GM12878 (cell line): ENCODE data around the gene FMN2. TPM values are rescaled to one million over a fixed set of nuclear protein-coding genes. Genes with fewer than 3 reads are reported as not detected.

ENCODE experiments used
- ATAC-seq: fragments of 200-7000 bp; cut with Tn5 transposase; 3 replicates; pipeline ENCODE4 v1.9.1; 2020; ENCODE audit warnings: mild to moderate bottlenecking, moderate library complexity
- BruUV-seq: library from RNA; stranded (reverse); fragments of 400-500 nt; replicated peaks from 2 replicates; lab custom pipeline; 2021; lab: Mats Ljungman, UMichigan
- CTCF ChIA-PET: fragments of 300-600 bp; sonication (Branson Sonifier 250); formaldehyde crosslinking; extraction: SDS; loops from one replicate; lab custom pipeline; 2021; ENCODE audit warnings: inconsistent platforms; lab: Yijun Ruan, JAX
- POLR2A ChIA-PET: fragments of 350-600 bp; formaldehyde crosslinking; extraction: SDS; loops from one replicate; lab custom pipeline; 2021; ENCODE audit warnings: inconsistent platforms; lab: Charles Lee
- RAD21 ChIA-PET: fragments of 300-600 bp; sonication (Branson Sonifier 250); formaldehyde crosslinking; loops from one replicate; lab custom pipeline; 2023; ENCODE audit warnings: antibody characterized with exemption; ENCODE audit not compliant: unreplicated experiment; lab: Charles Lee
- SMC1A ChIA-PET: fragments of 300-600 bp; sonication (Branson Sonifier 250); formaldehyde crosslinking; loops from one replicate; lab custom pipeline; 2023; ENCODE audit not compliant: unreplicated experiment, uncharacterized antibody; lab: Charles Lee
- DNase-seq: peaks from one replicate; pipeline ENCODE4 v3.0.0-alpha.2; 2011; ENCODE audit warnings: low read depth, low spot score
- FAIRE-seq: peaks from 3 replicates; lab custom pipeline; 2011; peaks lifted over from hg19 to GRCh38; lab: Jason Lieb, UNC
- H2AFZ ChIP-seq: 2 replicates; pipeline ENCODE4 v1.6.0; 2011; ENCODE audit warnings: low read depth, low read length, control low read depth; ENCODE audit not compliant: control insufficient read depth
- H3K27ac ChIP-seq: 2 replicates; pipeline ENCODE4 v1.5.1; 2011; ENCODE audit warnings: control low read depth; ENCODE audit not compliant: control insufficient read depth, insufficient read depth
- H3K27me3 ChIP-seq, 2 experiments: replicated peaks in 1 of 2; 2 replicates each; pipeline versions ENCODE4 v1.6.0 to v1.6.1; 2011; ENCODE audit warnings: low read length in 1 of 2; ENCODE audit not compliant: control insufficient read depth in 2 of 2, insufficient read depth in 2 of 2
- H3K36me3 ChIP-seq, 2 experiments: 2 replicates each; pipeline ENCODE4 v1.5.1; 2011; ENCODE audit warnings: low read length in 1 of 2; ENCODE audit not compliant: control insufficient read depth in 2 of 2, insufficient read depth in 2 of 2
- H3K4me1 ChIP-seq: 2 replicates; pipeline ENCODE4 v1.6.1; 2011; ENCODE audit warnings: mild to moderate bottlenecking, low read length, moderate library complexity, mixed read lengths; ENCODE audit not compliant: control insufficient read depth, insufficient read depth
- H3K4me2 ChIP-seq: 2 replicates; pipeline ENCODE4 v1.6.0; 2011; ENCODE audit warnings: control low read depth; ENCODE audit not compliant: control insufficient read depth, insufficient read depth
- H3K4me3 ChIP-seq: fragments of 200-600 bp; sonication (generic); 2 replicates; pipeline ENCODE4 v1.5.1; 2016
- H3K79me2 ChIP-seq: 2 replicates; pipeline ENCODE4 v1.6.0; 2011; ENCODE audit warnings: low read length; ENCODE audit not compliant: control insufficient read depth, insufficient read depth
- H3K9ac ChIP-seq: 2 replicates; pipeline ENCODE4 v1.8.0; 2011; ENCODE audit warnings: low read length, control low read depth, mixed read lengths; ENCODE audit not compliant: control insufficient read depth, insufficient read depth
- H3K9me3 ChIP-seq: replicated peaks from 3 replicates; pipeline ENCODE4 v1.5.1; 2011; ENCODE audit warnings: mild to moderate bottlenecking, low read length; ENCODE audit not compliant: control insufficient read depth, insufficient read depth
- H4K20me1 ChIP-seq: 2 replicates; pipeline ENCODE4 v1.6.0; 2011; ENCODE audit not compliant: control insufficient read depth, insufficient read depth
- CTCF ChIP-seq, 3 experiments: IDR thresholded peaks in 2 of 3; conservative IDR thresholded peaks in 1 of 3; 2 replicates each; pipeline ENCODE4 v1.5.1; 2011; ENCODE audit warnings: low read depth in 3 of 3, low read length in 3 of 3, mild to moderate bottlenecking in 3 of 3, control low read depth in 2 of 3, moderate library complexity in 2 of 3, inconsistent platforms in 1 of 3, mixed read lengths in 1 of 3; ENCODE audit not compliant: control insufficient read depth in 2 of 3, insufficient read depth in 1 of 3; ENCODE audit errors: extremely low read depth in 1 of 3
- ELK1 ChIP-seq: IDR thresholded peaks from 2 replicates; pipeline ENCODE4 v1.6.1; 2012; ENCODE audit warnings: low read depth, low read length, improper control_type of control experiment
- IRF4 ChIP-seq: IDR thresholded peaks from 2 replicates; pipeline ENCODE4 v1.6.1; 2011; ENCODE audit warnings: low read depth, low read length
- NR2F1 ChIP-seq: fragments of 450-650 bp; conservative IDR thresholded peaks from 2 replicates; pipeline ENCODE4 v1.6.1; 2017; ENCODE audit warnings: mild to moderate bottlenecking
- PAX8 ChIP-seq: fragments of 450-650 bp; IDR thresholded peaks from 2 replicates; pipeline ENCODE4 v1.6.1; 2017; ENCODE audit warnings: mild to moderate bottlenecking, moderate library complexity
- RAD51 ChIP-seq: fragments of 450-650 bp; IDR thresholded peaks from 2 replicates; pipeline ENCODE4 v1.6.1; 2016; ENCODE audit warnings: moderate library complexity, mild to moderate bottlenecking, inconsistent platforms
- RBBP5 ChIP-seq: fragments of 200-600 bp; sonication (generic); conservative IDR thresholded peaks from 2 replicates; pipeline ENCODE4 v1.6.1; 2016
- SP1 ChIP-seq: IDR thresholded peaks from one replicate; pipeline ENCODE4 v1.6.1; 2011; ENCODE audit warnings: low read depth, low read length
- STAT1 ChIP-seq: fragments of 450-650 bp; conservative IDR thresholded peaks from 2 replicates; pipeline ENCODE4 v1.6.1; 2014; ENCODE audit warnings: antibody characterized with exemption, mild to moderate bottlenecking
- WGBS: methylation state at CpG from one replicate; pipeline ENCODE4 v1.1.6; 2016; ENCODE audit warnings: low lambda C conversion rate; ENCODE audit not compliant: insufficient replicate concordance, insufficient coverage; ENCODE audit errors: missing lambda C conversion rate; 5-methylcytosine and 5-hydroxymethylcytosine counted together
- in situ Hi-C: fragments of 300-500 bp; cut with MboI; formaldehyde crosslinking; loops from 9 replicates; pipeline ENCODE4 v1.14.3; 2018; ENCODE audit warnings: mixed read lengths
- intact Hi-C: fragments of 100-400 bp; cut with micrococcal nuclease; formaldehyde crosslinking; loops from one replicate; pipeline ENCODE4 v1.14.2; 2022; ENCODE audit not compliant: unreplicated experiment
- polyA plus RNA-seq, 11 experiments: library from polyadenylated mRNA; depleted of rRNA in 4 of 11; unstranded in 6 of 11; stranded (reverse) in 5 of 11; fragments of >200 nt; fragmentation: Nextera tagmentation in 4 of 11; fragmentation: Illumina TruSeq in 1 of 11; extraction: Ambion mirVana in 4 of 11; extraction: Trizol in 1 of 11; gene quantifications; 1 replicate in 1 of 11; 2 replicates in 10 of 11; pipeline versions ENCODE4 v1.2.1 to v1.2.3, GENCODE V29; 2011 to 2016; ENCODE audit warnings: inconsistent platforms in 2 of 11, missing spikeins in 2 of 11, low read depth in 1 of 11
- total RNA-seq, 4 experiments: library from RNA; depleted of rRNA in 3 of 4; stranded (reverse); fragments of >200 nt in 3 of 4; fragmentation: Illumina TruSeq in 1 of 4; extraction: Trizol in 1 of 4; gene quantifications; 2 replicates each; pipeline versions ENCODE4 v1.2.1 to v1.2.3, GENCODE V29; 2013 to 2021

FMN2 gene
- total and polyA plus RNA-seq, 10 of the 15 experiments (the other 5 are each of a cell fraction or from before 2014, with no cell fraction given): 0.60 TPM; not detected in 9

DNA sequence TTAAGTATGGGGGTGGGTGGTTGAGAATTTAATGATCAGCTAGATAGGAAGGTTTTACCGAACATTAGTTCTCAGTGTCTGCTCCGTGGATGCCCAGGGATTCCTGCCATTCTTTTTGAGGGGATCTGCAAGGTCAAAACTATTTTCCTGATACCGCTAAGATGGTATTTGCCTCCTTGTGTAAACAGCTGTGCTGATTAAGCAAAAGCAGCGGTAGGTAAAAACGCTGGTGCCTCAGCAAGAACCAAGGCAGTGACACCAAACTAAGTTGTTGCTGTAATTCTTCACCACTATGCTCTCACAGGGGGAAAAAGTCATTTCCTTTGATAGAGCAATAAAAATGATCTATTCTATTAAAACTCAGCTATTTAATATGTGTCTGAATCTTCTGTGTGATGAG, 229.0 kb downstream of the FMN2 start:
- H3K27me3 ChIP-seq: no peaks in the 10 kb centered on the region
- ChIA-PET SMC1A (interaction anchor here (0.9 kb wide), 1 partner anchor 12 kb away, joined by 3 read pairs; no protein-coding TSS in a partner anchor), RAD21 (no interaction called here), POLR2A (no interaction called here), CTCF (no interaction called here)
- H3K36me3 ChIP-seq: no peaks in the 10 kb centered on the region
- no peak overlapping the region for H3K4me2 ChIP-seq
- no peak overlapping the region for H3K27ac ChIP-seq
- no peak overlapping the region for H2AFZ ChIP-seq
- in situ Hi-C loops: no loop called here
- BruUV-seq: no TSS peak
- H4K20me1 ChIP-seq: no peaks in the 10 kb centered on the region
- no peaks in the 10 kb centered on the region for H3K4me1 ChIP-seq
- H3K79me2 ChIP-seq: no peaks in the 10 kb centered on the region
- DNase-seq (no peak), ATAC-seq (no peak), FAIRE-seq (no peak)
- no peak overlapping the region for H3K9ac ChIP-seq
- H3K9me3 ChIP-seq: no peaks in the 10 kb centered on the region
- 45% methylated on average over 5 of the region's 5 CpGs for WGBS
- intact Hi-C loops: no loop called here
- TF ChIP-seq RBBP5: no peak
- TF ChIP-seq SP1: no peak
- TF ChIP-seq CTCF (IDR thresholded peaks at IDR 0.05 in 2 of 3, conservative IDR thresholded peaks at IDR 0.05 in 1 of 3; ENCODE audit: control insufficient read depth in 2 of 3, extremely low read depth in 1 of 3, insufficient read depth in 1 of 3, low read depth in 3 of 3, low read length in 3 of 3): no peak
- TF ChIP-seq ELK1: no peak
- no peak for TF ChIP-seq NR2F1
- no peak for TF ChIP-seq RAD51
- no peak for TF ChIP-seq STAT1
- TF ChIP-seq PAX8: no peak
- no peak for TF ChIP-seq IRF4
- H3K4me3 ChIP-seq: no peak overlapping the region
